C4-2B (cell line): Measurements from ENCODE around the gene INTS7.

ENCODE experiments used
- CTCF ChIP-seq: fragments of 450-650 bp; conservative IDR thresholded peaks from 2 replicates; pipeline ENCODE4 v1.5.1; 2017; ENCODE audit warnings: mild to moderate bottlenecking
- ZFX ChIP-seq: fragments of 450-650 bp; IDR thresholded peaks from 2 replicates; pipeline ENCODE4 v1.6.1; 2017

GRCh38 chr1:211893260-211893659 is 142.1 kb downstream of the INTS7 start:
- no peak for TF ChIP-seq CTCF
- no peak for TF ChIP-seq ZFX
